Parietal lobe (tissue), 2 donors: ENCODE measurements around the gene ASB2. TPM values are rescaled to one million over a fixed set of nuclear protein-coding genes. Genes with fewer than 3 reads are reported as not detected.

ENCODE experiments used
- small RNA-seq: library from RNA; depleted of rRNA; stranded (forward); fragments of <200 nt; gene quantifications from one replicate; pipeline ENCODE3, GENCODE V24; 2014; ENCODE audit warnings: low replicate concordance
- total RNA-seq: library from RNA; depleted of rRNA; stranded (reverse); fragments of >200 nt; gene quantifications from one replicate; pipeline ENCODE4 v1.2.3, GENCODE V29; 2014

ASB2 gene, protein sequence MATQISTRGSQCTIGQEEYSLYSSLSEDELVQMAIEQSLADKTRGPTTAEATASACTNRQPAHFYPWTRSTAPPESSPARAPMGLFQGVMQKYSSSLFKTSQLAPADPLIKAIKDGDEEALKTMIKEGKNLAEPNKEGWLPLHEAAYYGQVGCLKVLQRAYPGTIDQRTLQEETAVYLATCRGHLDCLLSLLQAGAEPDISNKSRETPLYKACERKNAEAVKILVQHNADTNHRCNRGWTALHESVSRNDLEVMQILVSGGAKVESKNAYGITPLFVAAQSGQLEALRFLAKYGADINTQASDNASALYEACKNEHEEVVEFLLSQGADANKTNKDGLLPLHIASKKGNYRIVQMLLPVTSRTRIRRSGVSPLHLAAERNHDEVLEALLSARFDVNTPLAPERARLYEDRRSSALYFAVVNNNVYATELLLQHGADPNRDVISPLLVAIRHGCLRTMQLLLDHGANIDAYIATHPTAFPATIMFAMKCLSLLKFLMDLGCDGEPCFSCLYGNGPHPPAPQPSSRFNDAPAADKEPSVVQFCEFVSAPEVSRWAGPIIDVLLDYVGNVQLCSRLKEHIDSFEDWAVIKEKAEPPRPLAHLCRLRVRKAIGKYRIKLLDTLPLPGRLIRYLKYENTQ
- not detected for total RNA-seq

DNA sequence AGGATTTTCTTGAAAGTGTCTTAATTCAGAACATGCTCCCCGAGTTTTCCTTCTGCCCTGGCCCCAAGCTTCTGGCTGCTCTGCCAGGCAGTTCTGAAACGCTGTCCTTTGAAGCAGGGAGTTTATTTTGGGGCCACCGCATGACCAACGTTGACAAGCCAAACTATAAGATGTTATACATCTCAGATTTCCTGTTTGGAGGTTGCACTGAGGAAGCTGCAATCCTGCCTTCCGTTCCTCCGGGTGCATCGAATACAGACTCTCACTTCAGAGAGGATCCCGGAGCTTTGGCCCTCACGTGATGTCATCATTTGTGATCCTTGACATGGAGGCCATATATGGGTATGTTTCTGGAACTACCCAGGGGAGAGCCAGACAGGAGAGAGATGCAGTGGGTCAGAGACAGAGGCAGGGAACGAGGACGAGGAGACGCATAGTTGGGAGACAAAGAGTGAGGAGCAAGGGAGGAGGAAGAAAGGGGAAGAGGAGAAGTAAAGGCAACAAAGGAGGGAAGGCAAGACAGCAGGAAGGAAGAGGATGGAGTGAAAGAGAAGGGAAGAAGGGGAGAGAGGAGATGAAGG, at the start of gene ASB2:
ASB2 (minus strand) TSS at position 94 of the 581 bp plus-strand sequence. CDS start 12,031 bp downstream, outside the sequence.

DNA sequence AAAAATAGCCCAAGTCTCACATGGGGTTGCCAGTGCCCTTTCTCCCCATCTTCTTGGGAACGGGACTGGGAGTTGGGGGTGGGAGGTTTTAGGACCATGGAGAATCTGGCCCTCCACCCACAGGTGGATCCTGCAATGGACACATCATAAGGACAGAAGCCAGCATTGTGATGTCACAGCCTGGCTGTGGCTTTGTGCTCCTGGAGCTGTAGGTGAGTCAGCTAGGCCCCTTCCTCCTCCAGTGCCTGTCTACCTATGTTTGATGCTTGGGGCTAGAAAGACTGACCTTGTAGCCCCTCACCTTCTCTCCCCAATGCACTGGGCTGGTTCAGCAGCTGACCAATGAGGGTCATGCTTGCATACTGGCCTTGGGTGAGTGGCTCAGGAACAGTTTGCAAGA, 20.7 kb upstream of the ASB2 start, which contains the start of gene CCDC197:
CCDC197 (plus strand) TSS at position 220 of the 400 bp plus-strand sequence. CDS start 831 bp downstream, outside the sequence.

DNA sequence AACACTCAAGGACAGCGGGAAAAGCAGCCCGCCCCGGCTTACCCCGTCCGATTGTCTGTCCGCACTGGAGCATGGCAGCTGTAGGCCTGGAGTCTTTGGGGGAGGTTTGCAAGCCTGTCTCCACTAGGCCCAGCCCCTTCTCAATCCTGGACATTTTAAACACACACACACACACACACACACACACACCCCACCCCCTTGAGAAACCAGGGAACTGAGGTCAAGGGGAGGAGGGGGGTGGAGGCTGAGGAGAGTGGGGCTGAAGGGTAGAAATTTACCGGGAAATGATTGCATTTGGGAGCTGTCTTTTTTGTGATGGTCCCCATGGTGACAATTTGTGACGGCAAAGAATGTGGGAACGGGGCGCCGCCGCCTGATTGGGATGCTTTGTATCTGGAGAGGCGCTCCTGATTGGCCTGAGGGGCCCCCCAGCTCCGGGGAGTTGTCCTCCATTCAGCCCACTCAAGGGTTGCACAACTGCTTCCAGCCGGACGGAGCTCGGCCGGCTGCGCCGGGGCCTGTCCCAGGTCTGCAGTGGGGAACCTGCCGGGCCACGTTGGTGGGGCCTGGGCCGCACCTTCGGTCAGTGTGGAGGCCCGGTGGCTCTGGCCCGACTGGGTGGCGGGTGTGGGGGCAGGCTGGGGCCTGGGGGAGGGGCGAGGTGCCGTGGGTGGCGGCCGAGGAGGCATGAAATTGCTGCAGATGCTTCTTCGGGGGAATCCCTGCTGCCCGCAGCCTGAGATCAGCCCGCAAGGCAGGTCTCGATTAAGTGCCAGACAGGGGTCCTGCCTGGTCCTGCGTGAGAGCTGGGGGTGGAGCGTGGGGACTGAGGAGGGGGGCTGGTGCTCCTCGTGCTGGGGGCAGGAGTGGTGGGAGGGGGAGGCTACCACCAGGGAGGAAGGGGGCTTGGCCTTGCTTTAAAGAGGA, 49.2 kb downstream of the ASB2 start, which contains the start of gene FAM181A:
FAM181A (plus strand) TSS at position 472 of the 927 bp plus-strand sequence. CDS start 942 bp downstream, outside the sequence.

Small RNA genes lying within 50 kb of the gene (small RNA-seq; reads per million reads assigned to genes)
- gene MIR4506 = not detected

Other genes starting within 250 kb of the ASB2 start
- gene PRIMA1, start 188.1 kb downstream of the ASB2 start, total RNA-seq = not detected
- gene FAM181A, start 49.2 kb downstream of the ASB2 start, total RNA-seq = 1.6 TPM
- not detected for gene CCDC197, start 20.7 kb upstream of the ASB2 start, total RNA-seq
- 5.6 TPM for gene OTUB2, start 49.8 kb upstream of the ASB2 start, total RNA-seq
- gene DDX24, start 104.6 kb upstream of the ASB2 start, total RNA-seq = 121 TPM
- 5.3 TPM for gene IFI27L1, start 104.7 kb upstream of the ASB2 start, total RNA-seq
- 8.8 TPM for gene IFI27, start 134.2 kb upstream of the ASB2 start, total RNA-seq
- gene IFI27L2, start 153.0 kb upstream of the ASB2 start, total RNA-seq = 11.9 TPM
- gene PPP4R4, start 197.8 kb upstream of the ASB2 start, total RNA-seq = 1.6 TPM